Large intestine (tissue), 3 donors: ENCODE results near the gene CMTM3. TPM values are rescaled to one million over a fixed set of nuclear protein-coding genes. Genes with fewer than 3 reads are reported as not detected.

Experiments used
- DNase-seq, 2 donors: peaks; one replicate each; pipeline versions ENCODE4 v3.0.0 to v3.0.0-alpha.2; 2013
- H3K27ac ChIP-seq: one replicate; pipeline ENCODE4 v1.5.1; 2013; ENCODE audit warnings: low read length
- H3K27me3 ChIP-seq: 2 replicates; pipeline ENCODE4 v1.6.1; 2013; ENCODE audit warnings: low read length; ENCODE audit not compliant: control insufficient read depth, insufficient read depth
- H3K36me3 ChIP-seq: 2 replicates; pipeline ENCODE4 v1.6.1; 2013; ENCODE audit warnings: low read length; ENCODE audit not compliant: control insufficient read depth, insufficient read depth
- H3K4me1 ChIP-seq: one replicate; pipeline ENCODE4 v1.6.1; 2013; ENCODE audit warnings: low read length; ENCODE audit not compliant: control insufficient read depth, insufficient read depth
- H3K4me3 ChIP-seq: one replicate; pipeline ENCODE4 v1.5.1; 2013; ENCODE audit warnings: low read length
- H3K9me3 ChIP-seq: one replicate; pipeline ENCODE4 v1.6.1; 2013; ENCODE audit warnings: mild to moderate bottlenecking, low read depth, low read length, moderate library complexity; ENCODE audit not compliant: control insufficient read depth
- WGBS: methylation state at CpG from one replicate; pipeline ENCODE4 v1.1.5; 2013; ENCODE audit warnings: low lambda C conversion rate; ENCODE audit not compliant: insufficient coverage; 5-methylcytosine and 5-hydroxymethylcytosine counted together
- polyA plus RNA-seq: library from polyadenylated mRNA; unstranded; fragments of 120-200 nt; gene quantifications from one replicate; pipeline ENCODE4 v1.2.1, GENCODE V29; 2013

The CMTM3 gene
- polyA plus RNA-seq, 1 donor: 26.2 TPM

DNA sequence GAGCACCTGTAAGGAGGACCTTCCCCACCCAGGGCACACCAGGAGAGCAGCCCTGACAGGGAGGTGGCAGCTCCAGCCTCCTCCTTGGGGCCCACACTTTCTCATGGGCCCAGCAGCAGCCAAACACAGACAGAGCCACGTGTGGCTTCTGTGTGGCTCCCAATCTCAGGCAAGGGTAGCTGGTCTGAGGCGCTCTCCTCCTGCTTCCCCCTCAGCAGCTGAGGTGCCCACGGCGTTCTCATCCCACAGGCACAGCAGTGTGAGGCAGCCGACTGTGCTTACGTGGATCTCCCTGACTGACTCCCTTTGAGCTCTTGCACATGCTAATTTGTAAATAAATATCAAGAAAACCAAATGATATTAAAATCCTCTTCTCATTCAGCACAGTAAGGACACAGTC, 30.9 kb downstream of the CMTM3 start:
- WGBS: no CpG with 5 or more reads among the region's 6 CpGs
- H3K27me3 ChIP-seq: no peaks in the 10 kb centered on the region
- no peaks in the 10 kb centered on the region for H3K9me3 ChIP-seq
- H3K36me3 ChIP-seq: peaks cover 18% of the 10 kb centered on the region
- no peak for DNase-seq
- H3K4me3 ChIP-seq: no peak overlapping the region
- no peak overlapping the region for H3K27ac ChIP-seq
- no peaks in the 10 kb centered on the region for H3K4me1 ChIP-seq

DNA sequence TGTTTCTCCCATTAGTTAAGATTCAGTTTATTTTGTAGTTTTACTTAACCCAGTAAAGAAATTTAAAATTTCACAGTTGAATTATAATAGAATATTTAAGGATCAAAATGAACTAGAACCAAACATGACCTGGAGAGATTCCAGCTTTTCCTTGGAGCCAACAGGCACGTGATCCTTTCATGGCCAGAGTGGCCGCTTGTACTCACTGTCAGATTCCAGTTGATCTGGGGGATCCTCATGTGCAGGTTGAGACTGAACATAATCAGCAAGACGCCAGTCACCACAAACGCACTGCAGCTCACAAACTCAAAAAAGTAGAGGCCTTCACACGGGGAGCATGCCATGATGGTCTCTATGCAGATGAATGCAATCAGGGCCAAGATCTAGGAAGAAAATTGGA, 31.7 kb downstream of the CMTM3 start:
- no peaks in the 10 kb centered on the region for H3K27me3 ChIP-seq
- no peak overlapping the region for H3K4me3 ChIP-seq
- no peak overlapping the region for H3K27ac ChIP-seq
- WGBS: no CpG with 5 or more reads among the region's 5 CpGs
- DNase-seq: no peak
- peaks cover 18% of the 10 kb centered on the region for H3K36me3 ChIP-seq
- H3K9me3 ChIP-seq: no peaks in the 10 kb centered on the region
- H3K4me1 ChIP-seq: no peaks in the 10 kb centered on the region

DNA sequence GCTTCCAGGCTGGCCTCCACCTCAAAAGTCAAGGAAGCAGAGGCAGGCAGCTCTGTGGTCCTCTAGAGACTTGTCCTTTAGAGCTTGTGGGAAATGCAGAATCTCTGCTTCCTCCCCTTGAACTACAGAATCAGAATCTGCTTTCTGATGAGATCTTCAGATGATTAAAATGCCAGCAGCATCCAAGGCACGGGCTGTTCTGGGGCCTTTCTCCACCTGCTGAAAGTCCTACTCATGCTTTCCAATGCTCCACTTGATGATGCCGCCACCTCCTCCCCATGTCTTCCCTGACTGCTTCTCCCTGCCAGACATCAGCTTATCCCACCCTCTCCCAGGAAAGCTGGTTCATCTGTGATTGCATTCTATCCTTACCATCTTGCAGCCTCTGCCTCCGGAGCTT, 33.3 kb downstream of the CMTM3 start:
- peaks cover 14% of the 10 kb centered on the region for H3K36me3 ChIP-seq
- no peaks in the 10 kb centered on the region for H3K27me3 ChIP-seq
- H3K27ac ChIP-seq: no peak overlapping the region
- no peaks in the 10 kb centered on the region for H3K4me1 ChIP-seq
- no peaks in the 10 kb centered on the region for H3K9me3 ChIP-seq
- no CpG with 5 or more reads among the region's 3 CpGs for WGBS
- DNase-seq: no peak
- H3K4me3 ChIP-seq: no peak overlapping the region

DNA sequence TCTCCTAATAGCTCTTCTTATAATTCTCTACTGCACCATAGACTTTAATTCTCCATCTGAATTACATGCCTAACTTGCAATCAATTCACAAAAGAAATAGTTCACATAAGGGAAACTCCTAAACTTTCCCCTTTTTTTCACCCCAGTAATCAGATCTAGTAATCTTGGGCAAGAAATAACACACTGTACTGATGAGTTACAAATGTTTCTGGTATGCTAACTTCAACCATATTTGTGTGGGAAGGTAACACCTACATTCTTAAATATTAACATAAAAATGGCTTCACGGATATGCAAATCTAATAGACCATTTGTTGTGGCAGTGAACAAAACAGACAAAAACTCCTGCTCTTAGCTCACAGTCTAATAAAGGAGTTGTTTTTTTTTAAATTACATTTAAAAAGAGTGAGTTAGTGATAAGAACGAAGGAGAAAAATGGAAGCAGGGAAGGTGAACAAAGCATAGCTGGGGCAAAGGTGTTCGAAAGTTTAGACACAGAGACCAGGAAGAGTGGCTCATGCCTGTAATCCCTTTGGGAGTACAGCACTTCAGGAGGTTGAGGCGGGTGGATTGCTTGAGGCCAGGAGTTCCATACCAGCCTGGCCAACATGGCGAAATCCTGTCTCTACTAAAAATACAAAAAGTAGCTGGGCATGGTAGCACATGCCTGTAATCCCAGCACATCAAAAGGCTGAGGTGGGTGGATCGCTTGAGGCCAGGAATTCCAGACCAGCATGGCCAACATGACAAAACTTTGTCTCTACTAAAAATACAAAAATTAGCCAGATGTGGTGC, 34.8 kb downstream of the CMTM3 start:
- WGBS: 89% methylated on average over 3 of the region's 6 CpGs
- no peaks in the 10 kb centered on the region for H3K9me3 ChIP-seq
- H3K36me3 ChIP-seq: peaks cover 8% of the 10 kb centered on the region
- H3K4me3 ChIP-seq: no peak overlapping the region
- H3K4me1 ChIP-seq: no peaks in the 10 kb centered on the region
- no peak for DNase-seq
- no peaks in the 10 kb centered on the region for H3K27me3 ChIP-seq
- no peak overlapping the region for H3K27ac ChIP-seq

DNA sequence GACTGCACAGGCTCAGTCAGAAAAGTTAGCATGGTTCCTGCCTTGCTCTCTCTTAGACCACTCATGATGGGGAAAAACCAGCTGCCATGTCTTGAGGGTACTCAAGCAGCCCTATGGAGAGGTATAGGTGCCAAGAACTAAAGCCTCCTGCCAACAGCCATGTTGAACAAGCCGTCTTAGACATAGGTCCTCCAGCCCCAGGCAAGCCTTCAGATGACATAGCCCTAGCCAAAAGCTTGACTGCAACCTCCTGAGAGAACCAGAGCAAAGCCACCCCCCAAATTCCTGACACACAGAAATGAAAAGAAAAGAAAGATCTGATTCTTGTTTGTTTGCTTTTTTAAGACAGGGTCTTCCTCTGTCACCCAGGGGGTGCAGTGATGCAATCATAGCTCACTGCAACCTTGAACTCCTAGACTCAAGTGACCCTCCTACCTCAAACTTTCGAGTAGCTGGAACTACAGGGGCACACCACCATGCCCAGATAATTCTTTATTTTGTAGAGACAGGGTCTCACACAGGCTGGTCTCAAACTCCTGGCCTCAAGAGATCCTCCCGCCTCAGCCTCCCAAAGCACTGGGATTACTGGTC, 36.3 kb downstream of the CMTM3 start:
- H3K4me1 ChIP-seq: no peaks in the 10 kb centered on the region
- no peaks in the 10 kb centered on the region for H3K9me3 ChIP-seq
- DNase-seq: no peak
- H3K36me3 ChIP-seq: peaks cover 3% of the 10 kb centered on the region
- no peak overlapping the region for H3K27ac ChIP-seq
- WGBS: no CpG with 5 or more reads among the region's 3 CpGs
- H3K27me3 ChIP-seq: no peaks in the 10 kb centered on the region
- H3K4me3 ChIP-seq: no peak overlapping the region

DNA sequence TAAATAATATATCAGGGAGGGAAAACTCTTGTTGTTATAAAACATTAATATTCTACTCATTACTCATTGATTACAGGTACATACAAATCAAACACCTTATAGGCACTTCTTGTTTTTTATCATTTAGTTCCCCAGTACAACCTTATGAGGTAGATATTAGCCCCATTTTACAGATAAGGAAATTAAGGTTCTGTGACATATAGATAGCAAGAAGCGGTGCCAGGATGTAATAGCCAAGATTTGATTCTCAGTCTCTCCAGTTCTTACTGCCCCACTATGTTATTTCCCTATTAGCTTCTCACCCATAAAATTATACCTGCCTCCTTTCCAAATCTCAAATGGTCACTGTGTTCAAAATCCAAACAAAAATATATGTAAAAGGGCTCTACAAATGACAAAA, 36.9 kb downstream of the CMTM3 start:
- Histone ChIP-seq H3K4me1 (no peaks in the 10 kb centered on the region), H3K9me3 (no peaks in the 10 kb centered on the region), H3K27ac (no peak overlapping the region), H3K4me3 (no peak overlapping the region), H3K36me3 (no peaks in the 10 kb centered on the region), H3K27me3 (no peaks in the 10 kb centered on the region)
- no CpG with 5 or more reads among the region's 1 CpG for WGBS
- DNase-seq: no peak

DNA sequence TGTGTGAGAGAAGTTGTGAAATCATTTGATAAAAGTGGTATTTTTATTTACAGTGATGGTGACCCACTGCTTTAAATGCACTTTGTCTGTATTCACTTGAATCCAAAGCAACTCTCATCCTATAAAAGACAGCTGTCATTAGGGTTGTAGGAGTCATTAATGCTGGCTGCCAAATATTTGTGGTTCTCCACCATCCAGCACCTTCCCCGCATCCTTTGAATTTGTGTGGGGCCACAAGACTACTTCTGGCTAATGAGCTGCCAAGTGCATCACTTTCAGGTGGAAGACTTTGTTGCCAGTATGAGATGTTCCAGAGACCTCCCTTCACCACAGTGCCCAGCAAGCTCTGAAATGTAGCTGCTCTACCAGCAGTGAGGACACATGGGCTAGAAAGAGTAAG, 43.4 kb downstream of the CMTM3 start:
- DNase-seq: no peak
- Histone ChIP-seq H3K27ac (no peak overlapping the region), H3K36me3 (no peaks in the 10 kb centered on the region), H3K9me3 (no peaks in the 10 kb centered on the region), H3K27me3 (no peaks in the 10 kb centered on the region), H3K4me1 (peaks cover 3% of the 10 kb centered on the region), H3K4me3 (no peak overlapping the region)
- WGBS: no CpG with 5 or more reads among the region's 1 CpG

DNA sequence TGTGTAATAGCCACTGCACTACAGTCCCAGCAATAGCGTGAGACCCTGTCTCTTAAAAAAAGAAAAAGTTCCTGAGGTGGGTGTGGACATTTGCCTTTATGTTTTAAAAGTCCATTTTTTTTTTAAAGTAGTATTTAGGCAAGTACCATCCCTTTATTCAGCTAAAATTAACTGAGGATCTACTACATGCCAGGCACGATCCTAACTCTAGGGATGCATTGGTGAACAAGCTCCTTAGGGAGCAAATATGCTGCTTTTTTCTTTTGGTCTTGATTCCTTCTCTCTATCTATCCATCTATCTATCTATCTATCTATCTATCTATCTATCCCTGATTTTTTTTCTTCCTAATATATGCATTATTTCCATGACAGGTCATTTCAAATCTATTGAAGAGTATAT, 44.7 kb downstream of the CMTM3 start:
- Histone ChIP-seq H3K27me3 (no peaks in the 10 kb centered on the region), H3K9me3 (no peaks in the 10 kb centered on the region), H3K4me1 (peaks cover 3% of the 10 kb centered on the region), H3K36me3 (no peaks in the 10 kb centered on the region), H3K27ac (no peak overlapping the region), H3K4me3 (no peak overlapping the region)
- 100% methylated on average over 1 of the region's 2 CpGs for WGBS
- no peak for DNase-seq

DNA sequence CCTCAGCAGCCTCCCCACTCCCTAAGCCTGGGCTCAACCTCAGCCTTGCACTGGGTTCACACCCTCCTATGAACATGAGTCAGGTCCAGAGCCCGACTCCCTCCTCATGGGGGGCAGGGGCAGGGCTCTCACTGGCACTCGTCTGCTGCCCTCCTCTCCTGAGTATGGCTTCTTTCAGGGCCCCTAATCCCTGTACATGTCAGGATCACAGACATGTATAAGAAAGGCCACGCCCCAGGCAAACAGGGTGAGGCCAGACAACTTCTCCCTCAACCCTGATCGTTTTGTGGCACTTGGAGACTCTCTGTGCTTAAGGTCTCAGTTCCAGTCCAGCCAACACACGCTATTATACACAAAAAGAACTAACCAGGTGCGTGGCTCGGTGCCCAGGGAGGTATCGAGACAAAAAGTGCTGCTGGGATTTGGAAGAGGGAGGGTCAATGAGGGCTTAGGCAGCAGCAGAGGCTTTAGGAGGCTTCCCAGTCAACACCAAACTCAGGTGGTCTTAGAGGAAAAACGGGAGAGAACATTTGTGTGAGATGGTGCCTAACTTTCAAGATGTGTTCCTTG, 45.2 kb downstream of the CMTM3 start:
- no peak overlapping the region for H3K4me3 ChIP-seq
- DNase-seq: peak in 1 of 2 donors; percentile 8
- no peak overlapping the region for H3K27ac ChIP-seq

DNA sequence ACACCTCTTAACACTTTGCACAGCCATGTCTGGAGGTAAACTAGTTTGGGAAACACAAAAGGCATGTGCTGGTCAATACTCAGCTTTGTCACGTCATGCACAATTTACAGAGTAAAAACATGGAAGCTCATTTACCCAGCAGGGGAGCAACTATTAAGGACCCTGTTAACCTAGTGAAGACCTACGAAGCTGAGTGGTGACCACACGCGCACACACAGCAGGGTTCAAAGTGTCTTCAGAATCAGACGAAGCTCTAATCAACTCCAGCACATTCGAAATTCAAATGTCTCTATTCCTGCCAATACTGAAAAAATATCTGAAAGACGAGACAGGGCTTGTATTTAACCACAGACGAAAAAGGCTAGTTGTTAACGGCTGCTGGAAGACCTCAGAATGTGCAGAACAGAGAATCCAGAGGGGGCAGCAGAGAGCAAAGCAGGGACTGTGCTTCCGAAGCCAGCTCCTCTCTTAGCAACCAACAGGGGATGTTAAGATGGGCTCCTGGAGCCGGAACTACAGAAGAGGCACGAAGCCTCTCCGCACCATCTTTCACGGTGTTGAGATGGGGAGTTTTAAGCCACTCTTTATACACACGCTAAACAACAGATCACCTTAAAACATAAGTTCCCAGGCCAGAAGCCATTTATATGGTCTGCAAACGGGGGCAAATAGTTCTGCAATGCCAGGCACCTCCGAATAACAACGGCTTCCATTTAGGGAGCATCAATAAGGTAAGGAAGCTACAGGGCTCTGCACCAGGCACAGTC, 46.4 kb downstream of the CMTM3 start:
- Histone ChIP-seq H3K36me3 (no peaks in the 10 kb centered on the region), H3K27me3 (no peaks in the 10 kb centered on the region), H3K4me3 (no peak overlapping the region), H3K27ac (no peak overlapping the region), H3K4me1 (peaks cover 3% of the 10 kb centered on the region), H3K9me3 (no peaks in the 10 kb centered on the region)
- DNase-seq: peak; percentile 75 to 78
- no CpG with 5 or more reads among the region's 18 CpGs for WGBS

More for the DNA sequence above, 45.2 kb downstream of the CMTM3 start:
- Histone ChIP-seq H3K4me1 (peaks cover 3% of the 10 kb centered on the region), H3K9me3 (no peaks in the 10 kb centered on the region), H3K36me3 (no peaks in the 10 kb centered on the region), H3K27me3 (no peaks in the 10 kb centered on the region)
- WGBS: no CpG with 5 or more reads among the region's 9 CpGs
